Muscle layer of duodenum (tissue), 2 donors: Measurements from ENCODE around the gene TANC1.

Experiments used
- H3K27ac ChIP-seq: one replicate; pipeline ENCODE4 v1.7.0; 2013; ENCODE audit warnings: mild to moderate bottlenecking, low read length
- H3K27me3 ChIP-seq: one replicate; pipeline ENCODE4 v1.7.0; 2013; ENCODE audit warnings: low read depth, mild to moderate bottlenecking, control low read depth, low read length
- H3K36me3 ChIP-seq, 2 donors: one replicate each; pipeline ENCODE4 v1.7.0; 2013; ENCODE audit warnings: low read length in 2 of 2, control low read depth in 1 of 2, mild to moderate bottlenecking in 1 of 2; ENCODE audit not compliant: insufficient read depth in 2 of 2, control insufficient read depth in 1 of 2
- H3K4me1 ChIP-seq, 2 donors: one replicate each; pipeline ENCODE4 v1.7.0; 2013; ENCODE audit warnings: low read length in 2 of 2, mild to moderate bottlenecking in 2 of 2, control low read depth in 1 of 2, moderate library complexity in 1 of 2; ENCODE audit not compliant: insufficient read depth in 2 of 2, control insufficient read depth in 1 of 2
- H3K4me3 ChIP-seq, 2 donors: one replicate each; pipeline ENCODE4 v1.7.0; 2013; ENCODE audit warnings: low read length in 2 of 2, low read depth in 1 of 2, mild to moderate bottlenecking in 1 of 2
- H3K9me3 ChIP-seq, 2 donors: one replicate each; pipeline ENCODE4 v1.7.0; 2013; ENCODE audit warnings: low read length in 2 of 2, control low read depth in 1 of 2, mild to moderate bottlenecking in 1 of 2; ENCODE audit not compliant: control insufficient read depth in 1 of 2
- donor health status: healthy.

The TANC1 gene

DNA sequence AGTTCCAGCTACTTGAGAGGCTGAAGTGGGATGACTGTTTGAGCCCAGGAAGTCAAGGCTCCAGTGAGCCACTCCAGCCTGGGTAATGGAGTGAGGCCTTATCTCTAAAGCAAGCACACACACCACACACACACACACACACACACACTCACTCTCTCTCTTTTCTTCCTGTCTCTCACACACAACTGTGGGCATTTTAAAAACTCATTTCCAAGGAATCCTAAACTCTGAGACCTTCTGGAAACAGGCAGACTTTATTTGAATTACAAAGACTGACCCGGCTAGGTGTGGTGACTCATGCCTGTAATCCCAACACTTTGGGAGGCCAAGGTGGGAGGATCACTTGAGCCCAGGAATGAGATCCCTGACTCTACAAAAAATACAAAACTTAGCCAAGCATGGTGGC is 296.7 kb downstream of the TANC1 start:
- H3K9me3 ChIP-seq, result no peaks in the 10 kb centered on the region
- no peak overlapping the region for H3K4me3 ChIP-seq
- no peaks in the 10 kb centered on the region for H3K36me3 ChIP-seq
- H3K27ac ChIP-seq, result no peak overlapping the region
- H3K27me3 ChIP-seq, result no peaks in the 10 kb centered on the region
- peaks cover 0 to 5% of the 10 kb centered on the region in 2 donors for H3K4me1 ChIP-seq

DNA sequence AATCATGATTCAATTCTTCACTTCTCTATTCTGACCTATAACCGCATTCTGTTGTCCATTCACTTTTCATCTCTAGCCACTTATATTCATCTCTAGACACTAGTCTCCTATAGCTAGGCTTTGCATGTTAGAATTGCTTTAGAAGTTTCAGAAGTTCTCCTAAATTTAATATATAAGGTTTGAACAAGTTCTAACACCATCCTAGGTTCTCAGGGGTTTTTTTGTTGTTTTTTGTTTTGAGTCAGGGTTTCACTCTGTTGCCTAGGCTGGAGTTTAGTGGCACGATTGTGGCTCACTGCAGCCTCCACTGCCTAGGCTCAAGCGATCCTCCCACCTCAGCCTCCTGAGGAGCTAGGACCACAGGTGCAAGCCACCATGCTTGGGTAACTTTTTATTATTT is 298.1 kb downstream of the TANC1 start:
- H3K27ac ChIP-seq, result no peak overlapping the region
- H3K9me3 ChIP-seq, result no peaks in the 10 kb centered on the region
- H3K4me3 ChIP-seq, result no peak overlapping the region
- peaks cover 0 to 5% of the 10 kb centered on the region in 2 donors for H3K4me1 ChIP-seq
- no peaks in the 10 kb centered on the region for H3K36me3 ChIP-seq
- H3K27me3 ChIP-seq, result no peaks in the 10 kb centered on the region

DNA sequence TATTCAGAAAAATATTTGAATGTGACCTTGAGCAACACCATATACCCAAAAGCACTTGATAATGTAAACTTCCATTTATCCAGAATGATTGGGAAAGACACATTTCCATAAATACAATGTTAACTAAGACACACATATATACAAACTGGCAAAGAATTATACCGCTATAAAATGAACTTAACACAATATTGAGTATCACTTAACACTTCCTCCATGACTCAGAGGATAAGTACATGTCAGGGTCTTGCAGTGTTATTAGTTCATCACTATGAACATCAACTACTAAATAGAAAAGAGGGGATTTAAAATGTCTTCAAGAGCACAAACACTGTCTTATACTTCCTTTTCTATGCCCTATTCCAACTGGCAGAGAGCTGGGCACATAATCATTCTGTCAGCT is 299.5 kb downstream of the TANC1 start:
- peaks cover 0 to 12% of the 10 kb centered on the region in 2 donors for H3K4me1 ChIP-seq
- H3K36me3 ChIP-seq, result no peaks in the 10 kb centered on the region
- no peaks in the 10 kb centered on the region for H3K27me3 ChIP-seq
- H3K4me3 ChIP-seq, result no peak overlapping the region
- H3K9me3 ChIP-seq, result no peaks in the 10 kb centered on the region
- no peak overlapping the region for H3K27ac ChIP-seq

DNA sequence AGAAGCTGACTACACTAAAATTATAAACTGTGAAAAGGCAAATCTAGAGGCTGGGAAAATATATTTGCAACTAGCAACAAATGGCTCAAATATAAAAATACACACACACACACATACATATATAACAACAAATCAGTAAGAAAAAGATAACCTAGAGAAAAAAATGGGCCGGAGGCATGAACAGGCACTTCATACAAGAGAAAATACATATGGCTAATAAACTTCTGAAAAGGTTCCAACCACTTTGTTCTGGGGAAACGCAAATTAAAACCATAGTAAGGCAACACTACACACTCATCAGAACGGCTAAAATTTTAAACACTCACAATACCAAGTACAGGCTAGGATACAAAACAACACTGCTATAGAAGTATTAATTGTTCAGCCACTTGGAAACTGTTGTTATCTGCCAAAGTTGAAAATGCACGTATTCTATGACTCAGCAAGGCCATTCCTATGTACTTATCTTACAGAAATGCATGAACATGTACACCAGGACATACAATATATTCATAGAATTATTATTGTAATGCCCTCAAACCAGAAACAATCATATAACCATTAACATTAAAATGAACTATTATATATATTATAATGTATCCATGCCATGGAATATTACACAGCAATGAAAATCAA is 302.4 kb downstream of the TANC1 start:
- Histone ChIP-seq H3K4me3 (no peak overlapping the region), H3K36me3 (peaks cover 0 to 12% of the 10 kb centered on the region in 2 donors), H3K4me1 (peaks cover 0 to 12% of the 10 kb centered on the region in 2 donors), H3K27ac (no peak overlapping the region), H3K27me3 (no peaks in the 10 kb centered on the region), H3K9me3 (no peaks in the 10 kb centered on the region)

DNA sequence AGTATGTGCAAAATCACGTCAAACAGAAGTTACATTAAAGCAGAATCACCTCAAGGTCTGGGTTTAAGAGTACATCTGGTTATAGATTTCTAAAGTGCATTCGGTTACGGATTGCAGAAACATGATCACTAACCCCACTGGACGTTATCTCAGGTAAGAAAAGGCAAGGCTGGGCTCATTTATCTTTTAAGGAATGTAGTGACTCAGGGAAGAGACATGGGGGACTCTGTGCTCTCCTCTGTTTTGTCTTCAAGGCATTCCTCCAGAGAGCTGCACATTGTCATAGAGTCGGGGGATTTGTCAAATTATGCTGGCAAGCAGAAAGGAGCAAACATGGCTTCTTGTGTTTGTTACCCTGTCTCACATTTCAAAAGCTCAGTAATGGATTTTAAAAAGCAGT is 303.7 kb downstream of the TANC1 start:
- H3K27me3 ChIP-seq, result no peaks in the 10 kb centered on the region
- no peaks in the 10 kb centered on the region for H3K9me3 ChIP-seq
- H3K4me3 ChIP-seq, result no peak overlapping the region
- H3K27ac ChIP-seq, result no peak overlapping the region
- H3K4me1 ChIP-seq, result peaks cover 0 to 12% of the 10 kb centered on the region in 2 donors
- H3K36me3 ChIP-seq, result peaks cover 0 to 12% of the 10 kb centered on the region in 2 donors

DNA sequence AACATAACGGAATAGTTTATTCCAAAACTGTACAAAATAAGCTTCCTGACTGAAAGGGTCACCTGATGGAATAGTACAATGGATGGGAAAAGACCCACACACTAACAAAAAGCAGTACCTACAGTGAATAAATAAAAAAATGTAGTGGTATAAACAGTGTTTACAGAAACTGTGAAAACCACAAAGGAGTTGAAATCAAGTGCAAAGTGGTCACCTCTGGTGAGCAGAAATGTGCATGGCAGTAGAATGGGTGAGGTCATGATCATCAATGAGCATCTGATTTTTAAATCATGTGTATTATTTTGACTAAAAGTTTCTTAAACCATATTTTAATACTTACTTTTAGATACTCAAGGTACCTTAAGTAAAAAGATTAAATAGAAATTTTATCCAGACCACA is 306.7 kb downstream of the TANC1 start:
- Histone ChIP-seq H3K4me1 (peaks cover 0 to 7% of the 10 kb centered on the region in 2 donors), H3K36me3 (peaks cover 6 to 19% of the 10 kb centered on the region in 2 donors), H3K4me3 (no peak overlapping the region), H3K27ac (no peak overlapping the region), H3K27me3 (no peaks in the 10 kb centered on the region), H3K9me3 (no peaks in the 10 kb centered on the region)

DNA sequence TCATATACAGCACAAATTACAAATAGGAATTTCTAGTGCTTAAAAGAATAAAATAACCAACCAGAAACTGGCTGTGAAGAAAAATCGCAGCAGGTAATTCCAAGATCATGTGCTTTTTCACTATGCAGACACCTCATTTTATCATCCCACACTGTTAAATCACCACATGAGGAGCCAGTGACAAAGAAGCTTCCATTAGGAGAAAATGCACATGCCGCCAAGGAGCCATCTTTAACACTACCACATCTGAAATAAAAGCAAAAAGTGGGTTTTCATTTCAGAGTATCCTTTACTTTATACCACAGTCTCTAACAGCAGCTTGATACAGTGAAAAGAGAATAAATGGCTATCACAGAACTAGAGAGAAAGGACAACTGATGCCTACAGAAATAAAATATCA is 311.3 kb downstream of the TANC1 start:
- Histone ChIP-seq H3K27ac (no peak overlapping the region), H3K4me1 (no peaks in the 10 kb centered on the region), H3K27me3 (no peaks in the 10 kb centered on the region), H3K9me3 (no peaks in the 10 kb centered on the region), H3K36me3 (peaks cover 6 to 16% of the 10 kb centered on the region in 2 donors), H3K4me3 (no peak overlapping the region)

DNA sequence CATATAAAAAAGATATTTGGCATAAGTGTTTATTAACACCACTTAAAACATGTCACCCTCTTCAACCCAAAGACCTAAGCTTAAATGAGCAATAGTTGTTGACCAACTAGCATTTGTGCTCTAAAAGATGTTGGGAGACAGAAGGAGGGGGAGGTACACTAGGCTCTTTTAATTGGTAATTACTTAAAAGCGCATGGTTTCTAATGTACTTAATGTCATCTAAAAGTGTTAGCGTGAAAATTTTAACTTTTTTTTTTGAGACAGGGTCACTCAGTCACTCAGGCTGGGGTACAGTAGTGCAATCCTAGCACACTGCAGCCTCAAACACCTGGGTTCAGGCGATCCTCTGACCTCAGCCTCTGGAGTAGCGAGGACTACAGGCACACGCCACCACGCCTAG is 312.6 kb downstream of the TANC1 start:
- peaks cover 4 to 7% of the 10 kb centered on the region in 2 donors for H3K4me1 ChIP-seq
- no peaks in the 10 kb centered on the region for H3K27me3 ChIP-seq
- peaks cover 6 to 16% of the 10 kb centered on the region in 2 donors for H3K36me3 ChIP-seq
- no peaks in the 10 kb centered on the region for H3K9me3 ChIP-seq
- no peak overlapping the region for H3K4me3 ChIP-seq
- H3K27ac ChIP-seq, result no peak overlapping the region
